Upper lobe of left lung (tissue), 4 donors: ENCODE measurements around the gene CNTN6.

Source experiments
- EP300 ChIP-seq, 4 donors: sonication (generic); formaldehyde crosslinking; IDR thresholded peaks; one replicate each; pipeline ENCODE4 v1.5.1; 2017; ENCODE audit warnings: antibody characterized with exemption in 4 of 4, control low read depth in 2 of 4
- POLR2A ChIP-seq, 4 donors: fragments of 450-650 bp; IDR thresholded peaks; one replicate each; pipeline ENCODE4 v1.5.1; 2016 to 2017; ENCODE audit warnings: antibody characterized with exemption in 4 of 4, mild to moderate bottlenecking in 2 of 4
- TF ChIP-seq, protein P1 (sequence below), 6 experiments: fragments of 450-650 bp in 4 of 6; fragments of 200-600 bp in 2 of 6; sonication (generic) in 2 of 6; IDR thresholded peaks; one replicate each; pipeline ENCODE4 v1.5.1; 2016 to 2019; ENCODE audit warnings: antibody characterized with exemption in 6 of 6

DNA sequence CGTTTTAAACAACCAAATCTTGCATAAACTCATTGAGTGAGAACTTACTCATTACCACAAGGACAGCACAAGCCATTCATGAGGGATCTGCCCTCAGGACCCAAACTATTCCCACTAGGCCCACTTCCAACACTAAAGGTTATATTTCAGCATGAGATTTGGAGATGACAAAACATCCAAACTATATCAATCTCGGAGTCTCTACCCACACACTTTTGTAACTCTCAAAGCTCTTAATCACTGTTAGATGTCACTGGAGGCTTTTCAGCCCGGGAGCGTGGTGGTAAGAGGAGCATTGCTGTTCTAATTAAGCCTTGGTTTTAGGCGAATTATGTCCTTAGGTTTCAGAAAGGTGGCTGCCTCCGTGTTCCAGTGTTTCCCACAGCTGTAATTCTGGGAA lies 86.3 kb downstream of the CNTN6 start:
- TF ChIP-seq, protein P1, sequence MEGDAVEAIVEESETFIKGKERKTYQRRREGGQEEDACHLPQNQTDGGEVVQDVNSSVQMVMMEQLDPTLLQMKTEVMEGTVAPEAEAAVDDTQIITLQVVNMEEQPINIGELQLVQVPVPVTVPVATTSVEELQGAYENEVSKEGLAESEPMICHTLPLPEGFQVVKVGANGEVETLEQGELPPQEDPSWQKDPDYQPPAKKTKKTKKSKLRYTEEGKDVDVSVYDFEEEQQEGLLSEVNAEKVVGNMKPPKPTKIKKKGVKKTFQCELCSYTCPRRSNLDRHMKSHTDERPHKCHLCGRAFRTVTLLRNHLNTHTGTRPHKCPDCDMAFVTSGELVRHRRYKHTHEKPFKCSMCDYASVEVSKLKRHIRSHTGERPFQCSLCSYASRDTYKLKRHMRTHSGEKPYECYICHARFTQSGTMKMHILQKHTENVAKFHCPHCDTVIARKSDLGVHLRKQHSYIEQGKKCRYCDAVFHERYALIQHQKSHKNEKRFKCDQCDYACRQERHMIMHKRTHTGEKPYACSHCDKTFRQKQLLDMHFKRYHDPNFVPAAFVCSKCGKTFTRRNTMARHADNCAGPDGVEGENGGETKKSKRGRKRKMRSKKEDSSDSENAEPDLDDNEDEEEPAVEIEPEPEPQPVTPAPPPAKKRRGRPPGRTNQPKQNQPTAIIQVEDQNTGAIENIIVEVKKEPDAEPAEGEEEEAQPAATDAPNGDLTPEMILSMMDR (IDR thresholded peaks at IDR 0.05): no peak
- no peak for TF ChIP-seq EP300 (IDR thresholded peaks at IDR 0.05)
- no peak for TF ChIP-seq POLR2A (IDR thresholded peaks at IDR 0.05)
